ENCODE results near the gene COG7.
"Not testable (repeated sequence)": the region's sequence is repeated elsewhere in the genome, so short reads cannot be mapped to it uniquely, and the experiment has no call there.

The COG7 gene

GRCh38 chr16:23452221-23452571, 793 bp downstream of the COG7 start:
- TF ChIP-seq EZH2 (optimal IDR thresholded peaks at IDR 0.05; ENCODE audit: low read depth, low read length), result no peak
- no peak for TF ChIP-seq CTCF (IDR thresholded peaks at IDR 0.05; ENCODE audit: low read length)
- no peak for TF ChIP-seq EZH2phosphoT487 (IDR thresholded peaks at IDR 0.05; ENCODE audit: low read length)
- Histone ChIP-seq H4K20me1 (ENCODE audit: insufficient read depth, low read length) (no peaks in the 10 kb centered on the region), H3K4me2 (ENCODE audit: low read depth, low read length) (peak overlapping the region; percentile 86), H3K4me3 (ENCODE audit: low read length) (peak overlapping the region; percentile 85), H3F3A (ENCODE audit: insufficient read depth, low read length) (no peaks in the 10 kb centered on the region), H3K9me3 (replicated peaks; ENCODE audit: insufficient read depth, low read length) (no peaks in the 10 kb centered on the region), H3K9ac (ENCODE audit: low read length) (peak overlapping the region; percentile 69; the same call in 1 of the 2 replicates), H3K36me3 (replicated peaks; ENCODE audit: insufficient read depth, low read length) (no peaks in the 10 kb centered on the region), H3K27ac (ENCODE audit: low read length) (no peak overlapping the region), H3K27me3 (replicated peaks; ENCODE audit: insufficient read depth, low read length) (no peaks in the 10 kb centered on the region), H3K4me1 (ENCODE audit: low read length) (peaks cover 4% of the 10 kb centered on the region; the same call in 1 of the 2 replicates), H3K9me2 (replicated peaks; ENCODE audit: insufficient read depth, low read length) (no peaks in the 10 kb centered on the region), H2AFZ (ENCODE audit: low read length) (peak overlapping the region; percentile 97), H3K79me2 (ENCODE audit: low read length) (peaks cover 14% of the 10 kb centered on the region)
- DNase-seq, result no peak

- Histone ChIP-seq H3K4me3 (ENCODE audit: low read length) (no peak overlapping the region), H3K9me2 (replicated peaks; ENCODE audit: insufficient read depth, low read length) (no peaks in the 10 kb centered on the region), H3K9ac (ENCODE audit: low read length) (no peak overlapping the region), H3K4me1 (ENCODE audit: low read length) (peaks cover 4% of the 10 kb centered on the region; the same call in 1 of the 2 replicates), H3K9me3 (replicated peaks; ENCODE audit: insufficient read depth, low read length) (no peaks in the 10 kb centered on the region), H3F3A (ENCODE audit: insufficient read depth, low read length) (no peaks in the 10 kb centered on the region), H3K79me2 (ENCODE audit: low read length) (peaks cover 14% of the 10 kb centered on the region), H3K27me3 (replicated peaks; ENCODE audit: insufficient read depth, low read length) (no peaks in the 10 kb centered on the region), H4K20me1 (ENCODE audit: insufficient read depth, low read length) (no peaks in the 10 kb centered on the region), H3K36me3 (replicated peaks; ENCODE audit: insufficient read depth, low read length) (no peaks in the 10 kb centered on the region), H2AFZ (ENCODE audit: low read length) (no peak overlapping the region), H3K4me2 (ENCODE audit: low read depth, low read length) (no peak overlapping the region), H3K27ac (ENCODE audit: low read length) (no peak overlapping the region)
- TF ChIP-seq EZH2phosphoT487 (IDR thresholded peaks at IDR 0.05; ENCODE audit: low read length) (no peak), EZH2 (optimal IDR thresholded peaks at IDR 0.05; ENCODE audit: low read depth, low read length) (no peak)
- DNase-seq, result no peak
Measured at GRCh38 chr16:23448392-23448791, 4.6 kb downstream of the COG7 start.

- H3K27me3 ChIP-seq (replicated peaks; ENCODE audit: insufficient read depth, low read length); H3K27ac ChIP-seq (ENCODE audit: low read length); H3K36me3 ChIP-seq (replicated peaks; ENCODE audit: insufficient read depth, low read length); H3F3A ChIP-seq (ENCODE audit: insufficient read depth, low read length); H4K20me1 ChIP-seq (ENCODE audit: insufficient read depth, low read length); H3K4me3 ChIP-seq (ENCODE audit: low read length); H3K79me2 ChIP-seq (ENCODE audit: low read length); H3K9ac ChIP-seq (ENCODE audit: low read length); H3K9me3 ChIP-seq (replicated peaks; ENCODE audit: insufficient read depth, low read length); H3K9me2 ChIP-seq (replicated peaks; ENCODE audit: insufficient read depth, low read length); H3K4me2 ChIP-seq (ENCODE audit: low read depth, low read length); DNase-seq; H2AFZ ChIP-seq (ENCODE audit: low read length): not testable (repeated sequence)
- H3K4me1 ChIP-seq (ENCODE audit: low read length), result peaks cover 21% of the 10 kb centered on the region
Measured at GRCh38 chr16:23437542-23437941, 15.4 kb downstream of the COG7 start.

GRCh38 chr16:23436951-23437350, 16.0 kb downstream of the COG7 start:
- Histone ChIP-seq H3K4me3 (ENCODE audit: low read length) (no peak overlapping the region), H3K27ac (ENCODE audit: low read length) (no peak overlapping the region), H3K9ac (ENCODE audit: low read length) (no peak overlapping the region), H2AFZ (ENCODE audit: low read length) (no peak overlapping the region), H3K9me3 (replicated peaks; ENCODE audit: insufficient read depth, low read length) (no peaks in the 10 kb centered on the region), H3K4me1 (ENCODE audit: low read length) (peaks cover 21% of the 10 kb centered on the region), H3K27me3 (replicated peaks; ENCODE audit: insufficient read depth, low read length) (no peaks in the 10 kb centered on the region), H3K36me3 (replicated peaks; ENCODE audit: insufficient read depth, low read length) (no peaks in the 10 kb centered on the region), H3K79me2 (ENCODE audit: low read length) (no peaks in the 10 kb centered on the region), H4K20me1 (ENCODE audit: insufficient read depth, low read length) (no peaks in the 10 kb centered on the region), H3K4me2 (ENCODE audit: low read depth, low read length) (no peak overlapping the region), H3K9me2 (replicated peaks; ENCODE audit: insufficient read depth, low read length) (no peaks in the 10 kb centered on the region), H3F3A (ENCODE audit: insufficient read depth, low read length) (no peaks in the 10 kb centered on the region)
- TF ChIP-seq CTCF (IDR thresholded peaks at IDR 0.05; ENCODE audit: low read length), result no peak
- TF ChIP-seq EZH2phosphoT487 (IDR thresholded peaks at IDR 0.05; ENCODE audit: low read length), result no peak
- TF ChIP-seq EZH2 (optimal IDR thresholded peaks at IDR 0.05; ENCODE audit: low read depth, low read length), result no peak
- DNase-seq, result no peak
